Upper lobe of left lung (tissue), 6 donors: ENCODE data around the gene WDPCP. TPM values are rescaled to one million over a fixed set of nuclear protein-coding genes. Genes with fewer than 3 reads are reported as not detected.
A peak's percentile ranks its signal among the peaks of the same experiment; 100 is the strongest.

Source experiments
- ATAC-seq, 2 donors: fragments of 200-7000 bp; cut with Tn5 transposase; one replicate each; pipeline ENCODE4 v1.9.1; 2022; ENCODE audit warnings: mild to moderate bottlenecking in 2 of 2, moderate library complexity in 2 of 2; ENCODE audit not compliant: low FRiP score in 2 of 2
- DNase-seq, 2 donors: peaks; one replicate each; pipeline ENCODE4 v3.0.0-alpha.2; 2019 to 2020
- H3K27ac ChIP-seq, 4 donors: fragments of 200-600 bp; sonication (generic); one replicate each; pipeline ENCODE4 v1.5.1; 2016 to 2019
- H3K27me3 ChIP-seq, 4 donors: fragments of 200-600 bp; sonication (generic); one replicate each; pipeline ENCODE4 v1.5.1; 2017 to 2019
- H3K36me3 ChIP-seq, 4 donors: fragments of 200-600 bp; sonication (generic); one replicate each; pipeline ENCODE4 v1.5.1; 2016 to 2019
- H3K4me1 ChIP-seq, 4 donors: fragments of 200-600 bp; sonication (generic); one replicate each; pipeline ENCODE4 v1.5.1; 2018 to 2019
- H3K4me3 ChIP-seq, 4 donors: fragments of 200-600 bp; sonication (generic); one replicate each; pipeline ENCODE4 v1.5.1; 2017 to 2019; ENCODE audit warnings: mild to moderate bottlenecking in 2 of 4, moderate library complexity in 1 of 4
- H3K9me3 ChIP-seq, 4 donors: fragments of 200-600 bp; sonication (generic); one replicate each; pipeline ENCODE4 v1.5.1; 2018 to 2019
- EP300 ChIP-seq, 4 donors: sonication (generic); formaldehyde crosslinking; IDR thresholded peaks; one replicate each; pipeline ENCODE4 v1.5.1; 2017; ENCODE audit warnings: antibody characterized with exemption in 4 of 4, control low read depth in 2 of 4
- POLR2A ChIP-seq, 4 donors: fragments of 450-650 bp; IDR thresholded peaks; one replicate each; pipeline ENCODE4 v1.5.1; 2016 to 2017; ENCODE audit warnings: antibody characterized with exemption in 4 of 4, mild to moderate bottlenecking in 2 of 4
- POLR2AphosphoS5 ChIP-seq, 2 donors: sonication (generic); formaldehyde crosslinking; IDR thresholded peaks; one replicate each; pipeline ENCODE4 v1.5.1; 2017; ENCODE audit warnings: antibody characterized with exemption in 2 of 2
- WGBS, 2 donors: methylation state at CpG; one replicate each; pipeline ENCODE4 v1.1.5; 2017 to 2018; 5-methylcytosine and 5-hydroxymethylcytosine counted together
- total RNA-seq, 6 donors: library from RNA; depleted of rRNA in 4 of 6; stranded (reverse); fragments of >200 nt in 4 of 6; gene quantifications; one replicate each; pipeline versions ENCODE4 v1.1.0 to v1.2.1, GENCODE V29; 2016 to 2021
- TF ChIP-seq, protein P1 (sequence below), 6 experiments: fragments of 450-650 bp in 4 of 6; fragments of 200-600 bp in 2 of 6; sonication (generic) in 2 of 6; IDR thresholded peaks; one replicate each; pipeline ENCODE4 v1.5.1; 2016 to 2019; ENCODE audit warnings: antibody characterized with exemption in 6 of 6
- donor health status: DM: no; HTN: no; CAD: no; lungs with moderate emphysema.
- donor health status: DM: no; HTN: yes; CAD: no; lungs with severe emphysema.

The WDPCP gene
- total RNA-seq, 6 donors from 2014 or later = 9.3 to 20.8 (median 11.5) TPM

DNA sequence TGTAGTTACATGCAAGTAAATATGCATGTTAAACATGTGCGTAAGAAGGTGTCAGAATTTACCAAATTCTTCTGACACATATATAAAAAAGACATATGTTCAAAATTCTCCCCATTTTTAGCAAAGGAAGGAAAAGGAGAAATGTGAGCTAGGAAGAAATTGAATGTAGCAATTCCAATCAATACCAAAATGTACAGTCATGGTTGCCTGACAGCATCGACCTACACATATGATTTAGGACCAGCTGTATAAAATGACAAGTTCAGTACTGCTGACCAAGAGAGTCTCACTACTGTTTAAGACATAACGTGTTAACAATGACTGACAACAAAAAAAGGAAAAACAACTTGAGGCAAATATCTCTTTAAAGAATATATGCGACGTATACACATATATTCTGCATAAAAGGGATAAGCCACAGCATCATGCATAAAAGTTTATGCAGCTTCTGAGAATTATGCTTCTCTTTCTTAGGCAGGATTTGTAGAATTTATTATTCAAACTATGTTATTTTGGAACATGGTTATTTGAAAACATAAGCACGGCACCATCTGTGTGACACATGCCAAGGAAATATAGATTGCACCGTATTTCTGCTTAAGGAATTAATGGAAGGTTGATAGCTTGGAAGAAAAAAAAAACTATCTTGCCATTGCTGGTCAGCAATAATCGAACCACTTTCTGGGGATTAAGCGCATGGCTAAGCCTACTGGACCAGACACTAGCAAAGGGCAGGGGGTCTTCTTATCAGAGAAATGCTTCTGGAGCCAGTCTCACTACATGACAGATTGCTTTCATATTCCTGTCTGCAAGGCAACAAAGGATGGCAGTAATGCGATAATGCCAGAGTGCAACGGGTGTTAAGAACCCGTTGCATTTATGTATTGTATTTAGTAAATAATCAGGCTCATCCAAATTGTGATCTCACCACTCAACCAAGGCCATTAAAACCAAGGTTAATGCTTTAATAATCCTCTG is 154.0 kb downstream of the WDPCP start:
- H3K4me3 ChIP-seq = no peak overlapping the region
- no peaks in the 10 kb centered on the region for H3K27me3 ChIP-seq
- TF ChIP-seq POLR2AphosphoS5 (IDR thresholded peaks at IDR 0.05) (no peak), EP300 (IDR thresholded peaks at IDR 0.05) (no peak), POLR2A (IDR thresholded peaks at IDR 0.05) (no peak)
- TF ChIP-seq, protein P1, sequence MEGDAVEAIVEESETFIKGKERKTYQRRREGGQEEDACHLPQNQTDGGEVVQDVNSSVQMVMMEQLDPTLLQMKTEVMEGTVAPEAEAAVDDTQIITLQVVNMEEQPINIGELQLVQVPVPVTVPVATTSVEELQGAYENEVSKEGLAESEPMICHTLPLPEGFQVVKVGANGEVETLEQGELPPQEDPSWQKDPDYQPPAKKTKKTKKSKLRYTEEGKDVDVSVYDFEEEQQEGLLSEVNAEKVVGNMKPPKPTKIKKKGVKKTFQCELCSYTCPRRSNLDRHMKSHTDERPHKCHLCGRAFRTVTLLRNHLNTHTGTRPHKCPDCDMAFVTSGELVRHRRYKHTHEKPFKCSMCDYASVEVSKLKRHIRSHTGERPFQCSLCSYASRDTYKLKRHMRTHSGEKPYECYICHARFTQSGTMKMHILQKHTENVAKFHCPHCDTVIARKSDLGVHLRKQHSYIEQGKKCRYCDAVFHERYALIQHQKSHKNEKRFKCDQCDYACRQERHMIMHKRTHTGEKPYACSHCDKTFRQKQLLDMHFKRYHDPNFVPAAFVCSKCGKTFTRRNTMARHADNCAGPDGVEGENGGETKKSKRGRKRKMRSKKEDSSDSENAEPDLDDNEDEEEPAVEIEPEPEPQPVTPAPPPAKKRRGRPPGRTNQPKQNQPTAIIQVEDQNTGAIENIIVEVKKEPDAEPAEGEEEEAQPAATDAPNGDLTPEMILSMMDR (IDR thresholded peaks at IDR 0.05) = no peak
- ATAC-seq = no peak
- H3K27ac ChIP-seq = no peak overlapping the region
- H3K4me1 ChIP-seq = peaks cover 0 to 5% (median 0%) of the 10 kb centered on the region in 4 donors
- DNase-seq = no peak
- no peaks in the 10 kb centered on the region for H3K9me3 ChIP-seq
- H3K36me3 ChIP-seq = peaks cover 0 to 4% (median 0%) of the 10 kb centered on the region in 4 donors
- 84 to 87% methylated on average over 12 of the region's 12 CpGs for WGBS, 2 donors

DNA sequence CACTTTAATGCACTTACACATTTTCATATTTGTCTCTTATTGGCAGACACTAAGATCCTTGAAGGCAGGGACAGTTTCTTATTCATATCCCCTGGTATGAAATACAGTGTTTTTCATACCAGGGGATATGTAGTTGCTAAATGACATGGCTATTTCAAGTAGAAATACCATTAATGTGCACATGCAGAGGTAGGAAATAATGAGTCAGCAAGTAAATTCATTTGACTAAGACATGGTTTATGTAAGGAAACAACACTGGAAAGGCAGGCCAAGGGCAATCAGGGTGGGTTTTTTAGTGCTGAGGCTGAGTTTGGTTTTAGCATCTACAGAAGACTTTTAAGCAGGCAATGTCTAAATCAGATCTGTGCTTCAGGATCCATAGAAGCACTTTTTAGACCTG is 155.9 kb downstream of the WDPCP start:
- Histone ChIP-seq H3K4me1 (peaks cover 0 to 5% (median 0%) of the 10 kb centered on the region in 4 donors), H3K36me3 (no peaks in the 10 kb centered on the region), H3K27me3 (no peaks in the 10 kb centered on the region), H3K27ac (no peak overlapping the region), H3K9me3 (no peaks in the 10 kb centered on the region), H3K4me3 (no peak overlapping the region)
- DNase-seq (no peak), ATAC-seq (no peak)
- TF ChIP-seq EP300 (IDR thresholded peaks at IDR 0.05) (no peak), POLR2AphosphoS5 (IDR thresholded peaks at IDR 0.05) (no peak), POLR2A (IDR thresholded peaks at IDR 0.05) (no peak)
- TF ChIP-seq, protein P1 (IDR thresholded peaks at IDR 0.05) = no peak

DNA sequence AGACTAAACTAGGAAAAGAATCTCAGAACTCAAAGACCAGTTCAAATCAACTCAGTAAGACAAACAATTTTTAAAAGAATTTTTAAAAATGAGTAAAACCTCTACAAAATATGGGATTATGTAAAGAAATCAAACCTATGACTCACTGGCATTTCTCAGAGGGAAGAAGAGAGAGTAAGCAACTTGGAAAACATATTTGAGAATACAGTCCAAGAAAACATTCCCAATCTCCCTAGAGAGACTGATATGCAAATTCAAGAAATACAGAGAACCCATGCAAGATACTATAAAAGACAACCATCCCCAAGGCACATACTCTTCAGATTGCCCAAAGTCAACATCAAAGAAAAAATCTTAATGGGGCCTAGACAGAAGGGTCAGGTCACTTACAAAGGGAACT is 162.7 kb downstream of the WDPCP start:
- Histone ChIP-seq H3K27me3 (no peaks in the 10 kb centered on the region), H3K4me3 (no peak overlapping the region), H3K36me3 (no peaks in the 10 kb centered on the region), H3K9me3 (no peaks in the 10 kb centered on the region), H3K4me1 (no peaks in the 10 kb centered on the region), H3K27ac (no peak overlapping the region)
- TF ChIP-seq EP300 (IDR thresholded peaks at IDR 0.05) = no peak
- no peak for DNase-seq
- no peak for ATAC-seq

DNA sequence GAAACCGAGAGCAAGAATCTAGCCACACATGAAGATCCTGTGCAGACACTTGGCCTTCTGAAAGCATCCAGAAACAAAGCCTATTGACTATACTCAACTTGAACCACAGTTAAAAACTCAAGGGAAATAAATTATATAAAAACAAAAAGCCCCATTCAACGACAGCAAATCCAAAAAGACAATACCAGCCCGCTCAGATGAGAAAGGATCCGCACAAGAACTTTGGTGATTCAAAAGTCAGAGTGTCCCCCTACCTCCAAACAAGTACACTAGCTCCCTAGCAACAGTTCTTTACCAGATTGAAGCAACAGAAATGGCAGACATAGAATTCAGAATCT is 163.2 kb downstream of the WDPCP start:
- TF ChIP-seq POLR2A (IDR thresholded peaks at IDR 0.05) = no peak
- TF ChIP-seq, protein P1 (IDR thresholded peaks at IDR 0.05) = no peak
- no peak for TF ChIP-seq POLR2AphosphoS5 (IDR thresholded peaks at IDR 0.05)
- no peak for TF ChIP-seq EP300 (IDR thresholded peaks at IDR 0.05)
- H3K27me3 ChIP-seq = no peaks in the 10 kb centered on the region
- no peak overlapping the region for H3K4me3 ChIP-seq
- no peaks in the 10 kb centered on the region for H3K36me3 ChIP-seq
- H3K27ac ChIP-seq = no peak overlapping the region
- no peaks in the 10 kb centered on the region for H3K9me3 ChIP-seq
- ATAC-seq = no peak
- no peak for DNase-seq
- H3K4me1 ChIP-seq = no peaks in the 10 kb centered on the region
- 72 to 90% methylated on average over 4 of the region's 4 CpGs for WGBS, 2 donors

DNA sequence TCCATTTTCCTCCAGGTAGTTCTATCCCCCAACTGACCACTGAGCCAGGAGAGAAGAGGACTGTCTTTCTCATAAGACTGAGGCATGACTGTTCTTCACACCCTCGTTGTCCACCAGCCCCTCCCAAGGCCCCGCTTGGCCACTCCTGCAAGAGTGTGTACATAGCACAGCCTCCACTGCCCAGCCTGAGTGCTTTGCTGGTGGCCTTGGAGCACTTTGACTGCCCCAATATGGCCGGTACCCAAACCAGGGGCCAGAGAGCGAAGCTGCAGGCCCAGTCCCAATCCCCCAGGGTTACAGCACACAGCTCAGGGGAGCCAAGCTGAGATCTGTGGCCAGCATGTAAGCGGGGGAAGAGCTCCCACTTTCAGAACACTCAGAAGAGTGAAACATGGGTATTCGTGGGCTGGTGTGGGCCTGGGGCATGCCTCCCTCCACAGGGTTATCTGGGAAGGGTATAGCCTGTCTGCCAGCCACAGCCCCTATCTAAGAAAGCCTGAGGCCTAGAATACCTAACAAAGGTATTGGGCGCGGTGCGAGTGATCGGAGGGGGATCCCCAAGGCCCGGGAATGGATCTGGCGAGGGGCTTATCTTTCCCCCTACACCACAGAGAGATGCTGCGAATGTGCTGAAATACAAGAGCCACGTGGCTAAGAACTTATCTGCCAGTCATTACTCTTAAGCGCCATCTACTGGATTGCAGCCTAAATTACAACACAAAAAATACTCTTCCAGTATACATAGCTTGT is 163.8 kb downstream of the WDPCP start:
- no peak for ATAC-seq
- no peak overlapping the region for H3K4me3 ChIP-seq
- peak in 1 of 2 donors; percentile 20 for DNase-seq
- WGBS, 2 donors = 76 to 79% methylated on average over 15 of the region's 15 CpGs
- H3K36me3 ChIP-seq = no peaks in the 10 kb centered on the region
- TF ChIP-seq, protein P1 (IDR thresholded peaks at IDR 0.05) = peak in 2 of 6 experiments; percentile 26 to 36
- TF ChIP-seq EP300 (IDR thresholded peaks at IDR 0.05) (no peak), POLR2A (IDR thresholded peaks at IDR 0.05) (no peak)
- H3K27ac ChIP-seq = no peak overlapping the region
- H3K9me3 ChIP-seq = no peaks in the 10 kb centered on the region
- H3K4me1 ChIP-seq = no peaks in the 10 kb centered on the region
- H3K27me3 ChIP-seq = no peaks in the 10 kb centered on the region
